Fibroblast of skin of right quadriceps (primary cell): ENCODE results near the gene FHOD3.

Experiments
- DNase-seq: peaks from one replicate; pipeline ENCODE4 v3.0.0-alpha.2; 2013

FHOD3 gene

GRCh38 chr18:36567800-36568199 lies 270.3 kb downstream of the FHOD3 start:
- no peak for DNase-seq

- DNase-seq: no peak
Measured at GRCh38 chr18:36568487-36568886, 271.0 kb downstream of the FHOD3 start.

- peak; percentile 62 for DNase-seq
Measured at GRCh38 chr18:36572135-36572856, 274.8 kb downstream of the FHOD3 start.

- no peak for DNase-seq
Measured at GRCh38 chr18:36576339-36576738, 278.8 kb downstream of the FHOD3 start.

GRCh38 chr18:36578871-36579710 lies 281.6 kb downstream of the FHOD3 start:
- DNase-seq: peak; percentile 73

GRCh38 chr18:36580266-36580665 lies 282.8 kb downstream of the FHOD3 start:
- peak; percentile 74 for DNase-seq

- peak; percentile 88 for DNase-seq
Measured at GRCh38 chr18:36580874-36581750, 283.6 kb downstream of the FHOD3 start.

- DNase-seq: no peak
Measured at GRCh38 chr18:36582988-36583745, 285.7 kb downstream of the FHOD3 start.

GRCh38 chr18:36589857-36590543 lies 292.5 kb downstream of the FHOD3 start:
- DNase-seq: peak; percentile 67

GRCh38 chr18:36590621-36591580 lies 293.4 kb downstream of the FHOD3 start:
- DNase-seq: no peak

GRCh38 chr18:36592282-36592681 lies 294.8 kb downstream of the FHOD3 start:
- no peak for DNase-seq

GRCh38 chr18:36593001-36593400 lies 295.5 kb downstream of the FHOD3 start:
- no peak for DNase-seq

- no peak for DNase-seq
Measured at GRCh38 chr18:36593641-36594040, 296.1 kb downstream of the FHOD3 start.

GRCh38 chr18:36594621-36595020 lies 297.1 kb downstream of the FHOD3 start:
- DNase-seq: no peak

- DNase-seq: no peak
Measured at GRCh38 chr18:36595046-36595817, 297.7 kb downstream of the FHOD3 start.

- no peak for DNase-seq
Measured at GRCh38 chr18:36595818-36596215, 298.3 kb downstream of the FHOD3 start.

GRCh38 chr18:36597636-36598035 lies 300.1 kb downstream of the FHOD3 start:
- no peak for DNase-seq

- DNase-seq: no peak
Measured at GRCh38 chr18:36600548-36600947, 303.0 kb downstream of the FHOD3 start.

- DNase-seq: no peak
Measured at GRCh38 chr18:36601316-36601715, 303.8 kb downstream of the FHOD3 start.

GRCh38 chr18:36602071-36602470 lies 304.6 kb downstream of the FHOD3 start:
- DNase-seq: no peak
